ENCODE data around the gene SAMD4A. TPM values are rescaled to one million over a fixed set of nuclear protein-coding genes. Genes with fewer than 3 reads are reported as not detected.

Gene SAMD4A
- total and polyA plus RNA-seq, 2 of the 4 experiments (the other 2 are of a cell fraction), result 22.9 to 38.2 TPM

DNA sequence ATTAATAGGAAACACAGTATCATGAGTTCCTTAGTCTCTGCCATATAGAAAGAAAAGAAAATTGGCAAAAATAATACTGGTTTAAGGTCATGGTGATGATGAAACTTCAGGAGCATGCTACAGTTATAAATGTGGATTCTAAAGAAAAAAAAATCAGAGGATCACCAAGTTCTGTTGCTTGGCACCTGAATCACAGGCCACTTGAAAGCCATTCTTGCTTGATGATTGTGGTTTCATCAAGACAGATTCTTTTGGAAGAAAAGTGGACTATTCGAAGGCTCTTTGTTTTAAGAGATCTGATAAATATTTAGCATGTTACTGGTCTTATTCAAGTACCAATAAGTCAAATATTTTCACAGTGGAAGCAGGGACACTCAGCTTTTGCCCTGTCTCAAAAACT, 148.9 kb downstream of the SAMD4A start:
- no CpG with 5 or more reads among the region's 1 CpG for WGBS, 2 experiments (ENCODE audit: extremely low coverage in 2 of 2, insufficient read length in 1 of 2)
- peaks cover 61% of the 10 kb centered on the region for H4K20me1 ChIP-seq (ENCODE audit: insufficient read depth, low read length)
- H3K27me3 ChIP-seq (ENCODE audit: control insufficient read depth, insufficient read depth, low read length), result no peaks in the 10 kb centered on the region
- DNase-seq (no peak), ATAC-seq (ENCODE audit: low read depth) (no peak)
- no peaks in the 10 kb centered on the region; the same call in 1 of the 2 replicates for H3K36me3 ChIP-seq (ENCODE audit: control insufficient read depth, insufficient read depth, low read length)
- peaks cover 39% of the 10 kb centered on the region for H3K4me1 ChIP-seq (ENCODE audit: control insufficient read depth, insufficient read depth, low read length)
- H2BK120ac ChIP-seq (ENCODE audit: low read depth, low read length), result no peak overlapping the region
- H2BK20ac ChIP-seq (ENCODE audit: low read depth, low read length), result no peak overlapping the region
- ChIA-PET POLR2A (ENCODE audit: unreplicated experiment) (no interaction called here), CTCF (interaction anchor here (0.7 kb wide), 1 partner anchor 151 kb away, joined by 3 read pairs; no protein-coding TSS in a partner anchor)
- no peak overlapping the region for H2AFZ ChIP-seq (replicated peaks; ENCODE audit: low read length, poor library complexity)
- TF ChIP-seq CEBPB (IDR thresholded peaks at IDR 0.05; ENCODE audit: low read depth, low read length) (no peak), BHLHE40 (IDR thresholded peaks at IDR 0.05; ENCODE audit: low read depth, low read length) (no peak), CHD1 (IDR thresholded peaks at IDR 0.05; ENCODE audit: low read depth, low read length) (no peak), SMC3 (IDR thresholded peaks at IDR 0.05; ENCODE audit: low read depth, low read length) (no peak), RFX5 (IDR thresholded peaks at IDR 0.05; ENCODE audit: low read depth, low read length) (no peak), FOS (IDR thresholded peaks at IDR 0.05; ENCODE audit: low read depth, low read length) (no peak), NFE2L2 (IDR thresholded peaks at IDR 0.05; ENCODE audit: low read depth, low read length) (no peak), RCOR1 (IDR thresholded peaks at IDR 0.05; ENCODE audit: insufficient replicate concordance, low read length) (no peak), POLR2A (IDR thresholded peaks at IDR 0.05; ENCODE audit: low read depth, low read length) (no peak), MAFK (IDR thresholded peaks at IDR 0.05; ENCODE audit: low read depth, low read length) (no peak), MAZ (IDR thresholded peaks at IDR 0.05; ENCODE audit: borderline replicate concordance, low read depth, low read length) (no peak), RAD21 (IDR thresholded peaks at IDR 0.05; ENCODE audit: low read length) (no peak), MXI1 (IDR thresholded peaks at IDR 0.05; ENCODE audit: borderline replicate concordance, low read depth, low read length) (no peak)
- TF ChIP-seq, protein P1, sequence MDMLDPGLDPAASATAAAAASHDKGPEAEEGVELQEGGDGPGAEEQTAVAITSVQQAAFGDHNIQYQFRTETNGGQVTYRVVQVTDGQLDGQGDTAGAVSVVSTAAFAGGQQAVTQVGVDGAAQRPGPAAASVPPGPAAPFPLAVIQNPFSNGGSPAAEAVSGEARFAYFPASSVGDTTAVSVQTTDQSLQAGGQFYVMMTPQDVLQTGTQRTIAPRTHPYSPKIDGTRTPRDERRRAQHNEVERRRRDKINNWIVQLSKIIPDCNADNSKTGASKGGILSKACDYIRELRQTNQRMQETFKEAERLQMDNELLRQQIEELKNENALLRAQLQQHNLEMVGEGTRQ (IDR thresholded peaks at IDR 0.05; ENCODE audit: low read depth, low read length), result no peak
- TF ChIP-seq, protein P2, sequence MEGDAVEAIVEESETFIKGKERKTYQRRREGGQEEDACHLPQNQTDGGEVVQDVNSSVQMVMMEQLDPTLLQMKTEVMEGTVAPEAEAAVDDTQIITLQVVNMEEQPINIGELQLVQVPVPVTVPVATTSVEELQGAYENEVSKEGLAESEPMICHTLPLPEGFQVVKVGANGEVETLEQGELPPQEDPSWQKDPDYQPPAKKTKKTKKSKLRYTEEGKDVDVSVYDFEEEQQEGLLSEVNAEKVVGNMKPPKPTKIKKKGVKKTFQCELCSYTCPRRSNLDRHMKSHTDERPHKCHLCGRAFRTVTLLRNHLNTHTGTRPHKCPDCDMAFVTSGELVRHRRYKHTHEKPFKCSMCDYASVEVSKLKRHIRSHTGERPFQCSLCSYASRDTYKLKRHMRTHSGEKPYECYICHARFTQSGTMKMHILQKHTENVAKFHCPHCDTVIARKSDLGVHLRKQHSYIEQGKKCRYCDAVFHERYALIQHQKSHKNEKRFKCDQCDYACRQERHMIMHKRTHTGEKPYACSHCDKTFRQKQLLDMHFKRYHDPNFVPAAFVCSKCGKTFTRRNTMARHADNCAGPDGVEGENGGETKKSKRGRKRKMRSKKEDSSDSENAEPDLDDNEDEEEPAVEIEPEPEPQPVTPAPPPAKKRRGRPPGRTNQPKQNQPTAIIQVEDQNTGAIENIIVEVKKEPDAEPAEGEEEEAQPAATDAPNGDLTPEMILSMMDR (conservative IDR thresholded peaks at IDR 0.05; ENCODE audit: low read depth, low read length), result no peak
- TF ChIP-seq, protein P3, sequence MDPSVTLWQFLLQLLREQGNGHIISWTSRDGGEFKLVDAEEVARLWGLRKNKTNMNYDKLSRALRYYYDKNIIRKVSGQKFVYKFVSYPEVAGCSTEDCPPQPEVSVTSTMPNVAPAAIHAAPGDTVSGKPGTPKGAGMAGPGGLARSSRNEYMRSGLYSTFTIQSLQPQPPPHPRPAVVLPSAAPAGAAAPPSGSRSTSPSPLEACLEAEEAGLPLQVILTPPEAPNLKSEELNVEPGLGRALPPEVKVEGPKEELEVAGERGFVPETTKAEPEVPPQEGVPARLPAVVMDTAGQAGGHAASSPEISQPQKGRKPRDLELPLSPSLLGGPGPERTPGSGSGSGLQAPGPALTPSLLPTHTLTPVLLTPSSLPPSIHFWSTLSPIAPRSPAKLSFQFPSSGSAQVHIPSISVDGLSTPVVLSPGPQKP (IDR thresholded peaks at IDR 0.05; ENCODE audit: borderline replicate concordance, low read depth, low read length), result no peak
- H4K8ac ChIP-seq (ENCODE audit: low read depth in 2 of 2, low read length in 2 of 2), result no peak overlapping the region
- H3K4me3 ChIP-seq (ENCODE audit: insufficient read depth, low read depth, low read length), result no peak overlapping the region
- H3K9me3 ChIP-seq (ENCODE audit: control insufficient read depth, insufficient read depth, low read length), result no peaks in the 10 kb centered on the region
- H3K4ac ChIP-seq (ENCODE audit: low read depth, low read length), result no peak overlapping the region
- no peak overlapping the region for H2AK5ac ChIP-seq (ENCODE audit: low read depth, low read length)
- H3K56ac ChIP-seq (ENCODE audit: extremely low read depth, insufficient read depth, low read length), result no peak overlapping the region
- H3K27ac ChIP-seq (ENCODE audit: insufficient read depth, low read length), result no peak overlapping the region
- no peak overlapping the region for H2BK15ac ChIP-seq (ENCODE audit: low read depth, low read length)
- no peak overlapping the region for H3K14ac ChIP-seq (replicated peaks; ENCODE audit: low read depth, low read length)
- intact Hi-C loops (cut with micrococcal nuclease) (no loop called here), dilution Hi-C loops (cut with HindIII; ENCODE audit: low sequenced_read_pairs, unreplicated experiment) (no loop called here), in situ Hi-C loops (cut with MboI; ENCODE audit: low sequenced_read_pairs) (no loop called here)
- H3K18ac ChIP-seq (ENCODE audit: low read depth, low read length), result no peak overlapping the region
- H2AK9ac ChIP-seq (replicated peaks; ENCODE audit: low read depth, low read length, poor library complexity), result no peak overlapping the region
- BruUV-seq (replicated peaks), result no TSS peak
- no peak overlapping the region for H3K4me2 ChIP-seq (ENCODE audit: low read depth, low read length)
- no peak overlapping the region for H3K23ac ChIP-seq (ENCODE audit: low read depth, low read length)
- no peak overlapping the region for H4K91ac ChIP-seq (ENCODE audit: insufficient read depth, low read depth, low read length)
- no peak overlapping the region for H3K9ac ChIP-seq (ENCODE audit: low read depth, low read length)
- no peak overlapping the region for H4K5ac ChIP-seq (ENCODE audit: low read depth, low read length)
- H3K9me1 ChIP-seq (ENCODE audit: insufficient read depth, low read length), result peaks cover 31% of the 10 kb centered on the region
- H3K79me1 ChIP-seq (ENCODE audit: low read depth in 1 of 2, low read length in 2 of 2), result peaks cover 49 to 84% of the 10 kb centered on the region in 2 experiments
- H2BK5ac ChIP-seq (ENCODE audit: low read depth, low read length, poor library complexity, severe bottlenecking), result peak overlapping the region; percentile 7
